CD14-positive monocyte (primary cell): ENCODE results near the gene CCBE1. TPM values are rescaled to one million over a fixed set of nuclear protein-coding genes. Genes with fewer than 3 reads are reported as not detected.

Source experiments
- DNase-seq, 3 donors: peaks; one replicate each; pipeline ENCODE4 v3.0.0-alpha.2; 2011 to 2022
- H2AFZ ChIP-seq: 2 replicates; pipeline ENCODE4 v1.6.0; 2012; ENCODE audit warnings: mild to moderate bottlenecking, low read depth, low read length, inconsistent platforms; ENCODE audit not compliant: insufficient read depth, poor library complexity, severe bottlenecking
- H3K27ac ChIP-seq, 2 donors: 1 replicate in 1 of 2; 2 replicates in 1 of 2; pipeline ENCODE4 v1.5.1; 2012 to 2013; ENCODE audit warnings: low read length in 2 of 2, control low read depth in 1 of 2, inconsistent platforms in 1 of 2, low read depth in 1 of 2, mild to moderate bottlenecking in 1 of 2
- H3K27me3 ChIP-seq, 2 donors: one replicate each; pipeline versions ENCODE4 v1.6.0 to v1.6.1; 2011 to 2013; ENCODE audit warnings: low read length in 2 of 2; ENCODE audit not compliant: control insufficient read depth in 2 of 2, insufficient read depth in 2 of 2
- H3K36me3 ChIP-seq, 2 donors: replicated peaks in 1 of 2; 1 replicate in 1 of 2; 2 replicates in 1 of 2; pipeline versions ENCODE4 v1.5.1 to v1.6.1; 2012 to 2013; ENCODE audit warnings: low read length in 2 of 2, control low read depth in 1 of 2, inconsistent platforms in 1 of 2, mild to moderate bottlenecking in 1 of 2; ENCODE audit not compliant: insufficient read depth in 2 of 2, control insufficient read depth in 1 of 2
- H3K4me1 ChIP-seq, 2 donors: 1 replicate in 1 of 2; 2 replicates in 1 of 2; pipeline versions ENCODE4 v1.5.1 to v1.6.1; 2012 to 2013; ENCODE audit warnings: low read length in 2 of 2, control low read depth in 1 of 2, inconsistent platforms in 1 of 2, mild to moderate bottlenecking in 1 of 2, moderate library complexity in 1 of 2; ENCODE audit not compliant: insufficient read depth in 2 of 2, control insufficient read depth in 1 of 2
- H3K4me2 ChIP-seq: replicated peaks from 2 replicates; pipeline ENCODE3; 2012; ENCODE audit warnings: low read length, moderate library complexity, mild to moderate bottlenecking; ENCODE audit not compliant: poor library complexity, severe bottlenecking; ENCODE audit errors: extremely low read depth
- H3K4me3 ChIP-seq, 3 experiments: fragments of 200-600 bp in 1 of 3; sonication (generic) in 1 of 3; replicated peaks in 1 of 3; 1 replicate in 2 of 3; 2 replicates in 1 of 3; pipeline ENCODE4 v1.5.1; 2011 to 2013; ENCODE audit warnings: low read length in 3 of 3, mild to moderate bottlenecking in 3 of 3, control low read depth in 2 of 3, low read depth in 2 of 3, inconsistent platforms in 1 of 3, moderate library complexity in 1 of 3
- H3K79me2 ChIP-seq: 2 replicates; pipeline ENCODE4 v1.6.0; 2012; ENCODE audit warnings: mild to moderate bottlenecking, control low read depth, inconsistent platforms, low read length, moderate library complexity; ENCODE audit not compliant: insufficient read depth
- H3K9ac ChIP-seq: 2 replicates; pipeline ENCODE4 v1.6.0; 2017; ENCODE audit warnings: low read length, mild to moderate bottlenecking; ENCODE audit not compliant: insufficient read depth, poor library complexity, severe bottlenecking
- H3K9me3 ChIP-seq, 2 donors: replicated peaks in 1 of 2; 1 replicate in 1 of 2; 2 replicates in 1 of 2; pipeline versions ENCODE4 v1.5.1 to v1.6.1; 2012 to 2013; ENCODE audit warnings: low read length in 2 of 2, control low read depth in 1 of 2; ENCODE audit not compliant: control insufficient read depth in 1 of 2, insufficient read depth in 1 of 2
- H4K20me1 ChIP-seq: 2 replicates; pipeline ENCODE4 v1.6.0; 2012; ENCODE audit warnings: mild to moderate bottlenecking, low read length, control low read depth, moderate library complexity; ENCODE audit not compliant: insufficient read depth
- H3K27ac Mint-ChIP-seq, 7 donors: one replicate each; pipeline ENCODE4 v1.8.0; 2020; ENCODE audit warnings: mild to moderate bottlenecking in 7 of 7, mixed read lengths in 7 of 7, moderate library complexity in 6 of 7, inconsistent platforms in 2 of 7
- H3K27me3 Mint-ChIP-seq, 3 donors: one replicate each; pipeline ENCODE4 v1.8.0; 2021 to 2022; ENCODE audit warnings: low read depth in 3 of 3, mild to moderate bottlenecking in 3 of 3, mixed read lengths in 3 of 3, moderate library complexity in 3 of 3, inconsistent platforms in 1 of 3
- H3K36me3 Mint-ChIP-seq, 2 donors: one replicate each; pipeline ENCODE4 v1.8.0; 2020; ENCODE audit warnings: mixed read lengths in 2 of 2, inconsistent platforms in 1 of 2, mild to moderate bottlenecking in 1 of 2
- H3K4me1 Mint-ChIP-seq: one replicate; pipeline ENCODE4 v1.8.0; 2020; ENCODE audit warnings: mild to moderate bottlenecking, mixed read lengths
- H3K4me3 Mint-ChIP-seq, 2 donors: one replicate each; pipeline ENCODE4 v1.8.0; 2020; ENCODE audit warnings: mild to moderate bottlenecking in 2 of 2, mixed read lengths in 2 of 2, moderate library complexity in 1 of 2
- H3K9me3 Mint-ChIP-seq, 7 donors: one replicate each; pipeline ENCODE4 v1.8.0; 2020 to 2022; ENCODE audit warnings: mixed read lengths in 7 of 7, mild to moderate bottlenecking in 6 of 7, moderate library complexity in 6 of 7, inconsistent platforms in 2 of 7
- CTCF ChIP-seq: fragments of 200-600 bp; IDR thresholded peaks from one replicate; pipeline ENCODE4 v1.8.0; 2022; ENCODE audit warnings: antibody characterized with exemption, mild to moderate bottlenecking
- WGBS: methylation state at CpG from one replicate; pipeline ENCODE4 v1.1.5; 2013; ENCODE audit warnings: missing lambda C conversion rate; ENCODE audit not compliant: insufficient coverage; 5-methylcytosine and 5-hydroxymethylcytosine counted together
- intact Hi-C, 2 donors: fragments of 100-400 bp; cut with micrococcal nuclease; formaldehyde crosslinking; loops; one replicate each; pipeline versions ENCODE4 v1.15.0 to v1.15.1; 2023
- polyA plus RNA-seq, 3 donors: library from polyadenylated mRNA; depleted of rRNA in 1 of 3; unstranded in 2 of 3; stranded (reverse) in 1 of 3; fragments of 300-500 nt in 2 of 3; fragments of >200 nt in 1 of 3; fragmentation: Illumina TruSeq in 2 of 3; gene quantifications; 1 replicate in 2 of 3; 2 replicates in 1 of 3; pipeline ENCODE4 v1.2.3, GENCODE V29; 2012 to 2021

Gene CCBE1
- polyA plus RNA-seq, 3 donors = not detected

- Histone ChIP-seq H3K9me3 (no peaks in the 10 kb centered on the region), H3K36me3 (no peaks in the 10 kb centered on the region), H2AFZ (no peak overlapping the region), H3K27me3 (no peaks in the 10 kb centered on the region), H3K4me2 (no peak overlapping the region), H3K4me1 (no peaks in the 10 kb centered on the region), H3K4me3 (no peak overlapping the region), H3K79me2 (no peaks in the 10 kb centered on the region), H4K20me1 (no peaks in the 10 kb centered on the region), H3K27ac (no peak overlapping the region), H3K9ac (no peak overlapping the region)
- Mint-ChIP-seq H3K4me3 (no peak overlapping the region), H3K4me1 (no peaks in the 10 kb centered on the region), H3K9me3 (peaks cover 0 to 3% (median 0%) of the 10 kb centered on the region in 7 donors), H3K36me3 (no peaks in the 10 kb centered on the region), H3K27me3 (peaks cover 0 to 5% (median 4%) of the 10 kb centered on the region in 3 donors), H3K27ac (no peak overlapping the region)
- intact Hi-C loops = no loop called here
- DNase-seq = no peak
- WGBS = no CpG with 5 or more reads among the region's 3 CpGs
- no peak for TF ChIP-seq CTCF
Observed at GRCh38 chr18:59719544-59720181, 22.4 kb upstream of the CCBE1 start.

GRCh38 chr18:59718464-59719157 is 21.4 kb upstream of the CCBE1 start:
- intact Hi-C loops = no loop called here
- H3K4me3 ChIP-seq = no peak overlapping the region

More at GRCh38 chr18:59718464-59719157, 21.4 kb upstream of the CCBE1 start:
- Mint-ChIP-seq H3K36me3 (no peaks in the 10 kb centered on the region), H3K27ac (no peak overlapping the region), H3K4me1 (no peaks in the 10 kb centered on the region), H3K9me3 (peaks cover 0 to 4% (median 0%) of the 10 kb centered on the region in 7 donors), H3K4me3 (no peak overlapping the region), H3K27me3 (peaks cover 0 to 5% (median 2%) of the 10 kb centered on the region in 3 donors)
- no peak for TF ChIP-seq CTCF
- Histone ChIP-seq H3K4me1 (no peaks in the 10 kb centered on the region), H4K20me1 (no peaks in the 10 kb centered on the region), H2AFZ (no peak overlapping the region), H3K9me3 (no peaks in the 10 kb centered on the region), H3K27me3 (no peaks in the 10 kb centered on the region), H3K36me3 (no peaks in the 10 kb centered on the region), H3K4me2 (no peak overlapping the region), H3K9ac (no peak overlapping the region), H3K27ac (no peak overlapping the region), H3K79me2 (no peaks in the 10 kb centered on the region)
- WGBS = 61% methylated on average over 4 of the region's 7 CpGs
- no peak for DNase-seq
